Upper lobe of right lung (tissue), 1 donor: ENCODE data around the gene HDHD5. TPM values are rescaled to one million over a fixed set of nuclear protein-coding genes. Genes with fewer than 3 reads are reported as not detected.

ENCODE experiments used
- ATAC-seq: fragments of 200-7000 bp; cut with Tn5 transposase; one replicate; pipeline ENCODE4 v1.9.1; 2020; ENCODE audit warnings: mild to moderate bottlenecking, moderate library complexity
- DNase-seq: peaks from one replicate; pipeline ENCODE4 v3.0.0-alpha.2; 2020
- H3K27ac ChIP-seq: fragments of 200-600 bp; one replicate; pipeline ENCODE4 v1.8.0; 2022
- H3K27me3 ChIP-seq: fragments of 200-600 bp; one replicate; pipeline ENCODE4 v1.8.0; 2022; ENCODE audit warnings: mild to moderate bottlenecking
- H3K36me3 ChIP-seq: fragments of 200-600 bp; one replicate; pipeline ENCODE4 v1.8.0; 2022
- H3K4me1 ChIP-seq: fragments of 200-600 bp; one replicate; pipeline ENCODE4 v1.8.0; 2022
- H3K4me3 ChIP-seq: fragments of 200-600 bp; one replicate; pipeline ENCODE4 v1.8.0; 2022; ENCODE audit warnings: mild to moderate bottlenecking
- H3K9me3 ChIP-seq: fragments of 200-600 bp; one replicate; pipeline ENCODE4 v1.8.0; 2022
- CTCF ChIP-seq: fragments of 200-600 bp; IDR thresholded peaks from one replicate; pipeline ENCODE4 v1.8.0; 2022; ENCODE audit warnings: antibody characterized with exemption
- intact Hi-C: fragments of 100-400 bp; cut with DNase I; formaldehyde crosslinking; loops from one replicate; pipeline ENCODE4 v1.11.0; 2022
- total RNA-seq: library from RNA; stranded (reverse); fragmentation: NEBNext Ultra II Directional; extraction: Animal tissue kit (Norgen Biotek cat#: 25700); gene quantifications from one replicate; pipeline ENCODE4 v1.2.1, GENCODE V29; 2021
- donor health status: DM: no; HTN: yes; CAD: no; lungs with severe emphysema.

HDHD5 gene
- total RNA-seq, 1 donor from 2014 or later, result 22.7 TPM

GRCh38 chr22:17114898-17115235 is 44.2 kb downstream of the HDHD5 start:
- Histone ChIP-seq H3K27me3 (peaks cover 18% of the 10 kb centered on the region), H3K4me1 (peaks cover 15% of the 10 kb centered on the region), H3K9me3 (no peaks in the 10 kb centered on the region), H3K4me3 (no peak overlapping the region), H3K27ac (no peak overlapping the region), H3K36me3 (peaks cover 5% of the 10 kb centered on the region)
- ATAC-seq (no peak), DNase-seq (no peak)
- intact Hi-C loops, result no loop called here
- TF ChIP-seq CTCF, result no peak

- peaks cover 12% of the 10 kb centered on the region for H3K27me3 ChIP-seq
- H3K4me3 ChIP-seq, result no peak overlapping the region
- ATAC-seq (no peak), DNase-seq (no peak)
- H3K4me1 ChIP-seq, result peaks cover 15% of the 10 kb centered on the region
- no peaks in the 10 kb centered on the region for H3K9me3 ChIP-seq
- TF ChIP-seq CTCF, result no peak
- intact Hi-C loops, result no loop called here
- peaks cover 11% of the 10 kb centered on the region for H3K36me3 ChIP-seq
- no peak overlapping the region for H3K27ac ChIP-seq
These were observed 44.7 kb downstream of the HDHD5 start for GRCh38 chr22:17114173-17114897.

- Histone ChIP-seq H3K36me3 (peaks cover 18% of the 10 kb centered on the region), H3K9me3 (no peaks in the 10 kb centered on the region), H3K27me3 (peaks cover 5% of the 10 kb centered on the region), H3K4me3 (no peak overlapping the region), H3K4me1 (peaks cover 13% of the 10 kb centered on the region), H3K27ac (no peak overlapping the region)
- no peak for TF ChIP-seq CTCF
- DNase-seq (no peak), ATAC-seq (no peak)
- intact Hi-C loops, result no loop called here
These were observed 45.5 kb downstream of the HDHD5 start for GRCh38 chr22:17113600-17113999.

- Histone ChIP-seq H3K27ac (no peak overlapping the region), H3K4me3 (no peak overlapping the region), H3K27me3 (no peaks in the 10 kb centered on the region), H3K4me1 (peaks cover 10% of the 10 kb centered on the region), H3K36me3 (peaks cover 28% of the 10 kb centered on the region), H3K9me3 (no peaks in the 10 kb centered on the region)
- ATAC-seq (peak; percentile 61), DNase-seq (no peak)
- no peak for TF ChIP-seq CTCF
- intact Hi-C loops, result no loop called here
These were observed 46.5 kb downstream of the HDHD5 start for GRCh38 chr22:17112491-17113042.

- H3K4me1 ChIP-seq, result peaks cover 9% of the 10 kb centered on the region
- no peak for TF ChIP-seq CTCF
- DNase-seq (no peak), ATAC-seq (no peak)
- intact Hi-C loops, result no loop called here
- no peaks in the 10 kb centered on the region for H3K27me3 ChIP-seq
- H3K27ac ChIP-seq, result no peak overlapping the region
- no peaks in the 10 kb centered on the region for H3K9me3 ChIP-seq
- H3K4me3 ChIP-seq, result no peak overlapping the region
- peaks cover 42% of the 10 kb centered on the region for H3K36me3 ChIP-seq
These were observed 48.1 kb downstream of the HDHD5 start for GRCh38 chr22:17110791-17111550.
